Measurements from ENCODE around the gene RGPD4. TPM values are rescaled to one million over a fixed set of nuclear protein-coding genes. Genes with fewer than 3 reads are reported as not detected.

Gene RGPD4
- total and polyA plus RNA-seq, 2 of the 8 experiments (the other 6 are each of a cell fraction or from before 2014, with no cell fraction given), result not detected

GRCh38 chr2:107810734-107811133 lies 16.0 kb upstream of the RGPD4 start:
- no peak overlapping the region for H4K91ac ChIP-seq (replicated peaks; ENCODE audit: insufficient read length, low read length)
- FAIRE-seq, result no peak
- no peak overlapping the region for H2AK5ac ChIP-seq (ENCODE audit: low read depth, low read length)
- no peak overlapping the region for H3K27ac ChIP-seq (ENCODE audit: low read depth, low read length)
- H3K79me1 ChIP-seq (ENCODE audit: low read depth, low read length), result no peaks in the 10 kb centered on the region
- H3K4me2 ChIP-seq (ENCODE audit: insufficient read depth in 1 of 2, low read depth in 2 of 2, low read length in 2 of 2), result no peak overlapping the region
- H3K4me1 ChIP-seq (replicated peaks in 1 of 4; ENCODE audit: control insufficient read depth in 3 of 4, insufficient read depth in 4 of 4, low read length in 3 of 4), result peaks cover 0 to 9% (median 1%) of the 10 kb centered on the region in 4 experiments; a peak in 3 of 7 replicates
- no peaks in the 10 kb centered on the region for H3K27me3 ChIP-seq (replicated peaks in 1 of 4; ENCODE audit: control insufficient read depth in 3 of 4, extremely low read depth in 1 of 4, insufficient read depth in 3 of 4, low read length in 3 of 4)
- H2BK20ac ChIP-seq (ENCODE audit: low read length), result no peak overlapping the region
- no peaks in the 10 kb centered on the region for H4K20me1 ChIP-seq (replicated peaks in 1 of 2; ENCODE audit: control insufficient read depth in 1 of 2, insufficient read depth in 2 of 2, low read length in 2 of 2)
- TF ChIP-seq CEBPB (IDR thresholded peaks at IDR 0.05; ENCODE audit: low read depth, low read length), result peak; percentile 82
- no peak for TF ChIP-seq EGR1 (IDR thresholded peaks at IDR 0.05; ENCODE audit: borderline replicate concordance, low read depth, low read length)
- no peak for TF ChIP-seq TAF1 (IDR thresholded peaks at IDR 0.05; ENCODE audit: low read depth, low read length)
- no peak for TF ChIP-seq EZH2 (IDR thresholded peaks at IDR 0.05; ENCODE audit: low read depth, low read length, severe bottlenecking)
- H2BK15ac ChIP-seq (ENCODE audit: low read length), result 0 out of 2 replicates have a peak overlapping the region, but pooled peaks have one; percentile 18
- no peak overlapping the region for H3K4me3 ChIP-seq (ENCODE audit: extremely low read depth in 1 of 4, insufficient read depth in 2 of 4, low read depth in 3 of 4, low read length in 4 of 4)
- no peak overlapping the region for H3K14ac ChIP-seq (ENCODE audit: insufficient read length)
- H3K79me2 ChIP-seq (ENCODE audit: control insufficient read depth in 1 of 2, insufficient read depth in 2 of 2, low read length in 2 of 2), result no peaks in the 10 kb centered on the region
- CTCF ChIA-PET (ENCODE audit: partially characterized antibody), result interaction anchor here (1.2 to 1.7 kb wide), 2 partner anchors 9 to 237 kb away, joined by 3 to 4 read pairs; no protein-coding TSS in a partner anchor
- no peak overlapping the region for H2BK12ac ChIP-seq (ENCODE audit: low read depth, low read length)
- H3K36me3 ChIP-seq (ENCODE audit: control insufficient read depth in 2 of 4, insufficient read depth in 4 of 4, low read length in 3 of 4), result no peaks in the 10 kb centered on the region
- H2AFZ ChIP-seq (ENCODE audit: low read length), result peak overlapping the region; percentile 9; the same call in 1 of the 2 replicates
- no peak overlapping the region for H4K8ac ChIP-seq (ENCODE audit: extremely low read depth, insufficient read depth, low read length)
- POLR2A ChIA-PET (ENCODE audit: partially characterized antibody), result no interaction called here
- no peak overlapping the region for H3K18ac ChIP-seq (ENCODE audit: extremely low read depth, low read length)
- no peak overlapping the region for H3K23ac ChIP-seq (ENCODE audit: insufficient read length)
- WGBS, 2 experiments (ENCODE audit: extremely low coverage in 1 of 2, insufficient coverage in 1 of 2, insufficient read length in 1 of 2, insufficient replicate concordance in 2 of 2, low coverage in 1 of 2, low lambda C conversion rate in 2 of 2, missing lambda C conversion rate in 1 of 2), result 45% methylated on average over 1 of the region's 1 CpG; no CpG with 5 or more reads in 1 of the 2 experiments
- H2BK5ac ChIP-seq (ENCODE audit: low read depth, low read length), result no peak overlapping the region
- no peaks in the 10 kb centered on the region for H3K23me2 ChIP-seq (ENCODE audit: low read depth, low read length)
- DNase-seq (ENCODE audit: low read depth in 1 of 2, low spot score in 2 of 2), result no peak
- H4K5ac ChIP-seq (ENCODE audit: insufficient read length, low read depth, low read length), result no peak overlapping the region
- no peak overlapping the region for H3K4ac ChIP-seq (replicated peaks; ENCODE audit: insufficient read length, low read depth, low read length)
- H3K56ac ChIP-seq (replicated peaks; ENCODE audit: insufficient read length, low read depth, low read length), result no peak overlapping the region
- H2BK120ac ChIP-seq (replicated peaks; ENCODE audit: low read depth, low read length), result no peak overlapping the region
- H3K9ac ChIP-seq (replicated peaks in 1 of 4; ENCODE audit: extremely low read depth in 1 of 4, low read depth in 3 of 4, low read length in 3 of 4), result no peak overlapping the region
- peaks cover 0 to 5% of the 10 kb centered on the region in 2 experiments; a peak in 2 of 4 replicates for H3K9me3 ChIP-seq (ENCODE audit: insufficient read depth in 2 of 2, low read depth in 1 of 2, low read length in 1 of 2)
